IPS-11a (cell line): ENCODE results near the gene RBM14.
"Not testable (repeated sequence)": the region's sequence is repeated elsewhere in the genome, so short reads cannot be mapped to it uniquely, and the experiment has no call there.

Experiments used
- H3K4me3 ChIP-seq: one replicate; pipeline ENCODE4 v1.5.1; 2013; ENCODE audit warnings: low read depth, low read length, control low read depth

The RBM14 gene

DNA sequence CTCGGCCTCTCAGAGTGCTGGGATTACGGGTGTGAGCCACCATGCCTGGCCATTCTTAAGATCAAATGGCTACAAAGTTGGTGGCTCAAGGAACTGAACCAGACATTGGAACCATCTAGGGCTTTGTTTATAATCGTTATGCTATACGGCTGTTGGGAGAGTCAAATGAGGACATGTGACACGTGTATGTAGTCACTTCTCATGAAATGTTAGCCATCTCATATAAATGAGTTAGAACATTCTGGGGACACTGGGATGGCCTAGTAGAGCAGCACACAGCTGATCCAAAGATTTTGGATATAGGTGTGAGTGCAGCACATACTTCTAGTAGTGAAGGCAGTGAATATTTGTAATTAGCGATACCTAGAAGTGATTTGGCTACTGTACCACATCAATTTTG, 15.5 kb downstream of the RBM14 start:
- H3K4me3 ChIP-seq = no peak overlapping the region

DNA sequence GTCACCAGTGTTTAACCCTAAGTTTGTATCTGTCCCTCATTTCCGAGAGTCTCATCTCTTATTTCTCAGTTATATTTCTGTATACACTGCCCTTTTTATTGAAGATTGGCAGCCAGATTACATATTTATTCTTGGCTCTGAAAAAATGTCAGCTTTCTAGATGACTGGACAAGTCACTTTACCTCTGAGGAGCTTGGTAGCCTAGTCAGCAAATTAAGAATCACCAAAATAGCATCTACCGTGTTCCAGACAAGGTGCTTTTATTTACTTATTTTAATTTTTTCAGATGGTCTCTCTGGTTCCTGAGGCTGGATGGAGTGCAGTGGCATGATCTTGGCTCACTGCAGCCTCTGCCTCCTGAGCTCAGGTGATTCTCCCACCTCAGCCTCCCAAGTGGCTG, 16.5 kb downstream of the RBM14 start:
- no peak overlapping the region for H3K4me3 ChIP-seq

DNA sequence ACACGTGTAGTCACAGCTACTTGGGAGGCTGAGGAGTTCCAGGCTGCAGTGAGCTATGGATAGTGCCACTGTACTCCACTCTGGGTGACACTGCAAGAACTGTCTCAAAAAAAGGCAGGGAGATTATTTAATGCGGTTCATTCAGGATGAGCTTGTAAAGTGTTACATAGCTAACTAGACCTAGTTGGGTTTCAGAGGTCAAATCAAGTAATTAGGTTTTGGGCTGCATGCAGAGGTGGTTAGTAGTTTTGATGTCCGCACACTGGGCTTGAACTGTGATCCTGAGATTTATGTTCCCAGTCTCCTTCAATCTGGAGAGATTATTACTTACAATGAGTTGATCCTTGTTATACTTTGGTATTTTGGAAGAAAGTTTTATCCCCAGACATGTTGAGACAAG, 20.0 kb downstream of the RBM14 start:
- H3K4me3 ChIP-seq = no peak overlapping the region

DNA sequence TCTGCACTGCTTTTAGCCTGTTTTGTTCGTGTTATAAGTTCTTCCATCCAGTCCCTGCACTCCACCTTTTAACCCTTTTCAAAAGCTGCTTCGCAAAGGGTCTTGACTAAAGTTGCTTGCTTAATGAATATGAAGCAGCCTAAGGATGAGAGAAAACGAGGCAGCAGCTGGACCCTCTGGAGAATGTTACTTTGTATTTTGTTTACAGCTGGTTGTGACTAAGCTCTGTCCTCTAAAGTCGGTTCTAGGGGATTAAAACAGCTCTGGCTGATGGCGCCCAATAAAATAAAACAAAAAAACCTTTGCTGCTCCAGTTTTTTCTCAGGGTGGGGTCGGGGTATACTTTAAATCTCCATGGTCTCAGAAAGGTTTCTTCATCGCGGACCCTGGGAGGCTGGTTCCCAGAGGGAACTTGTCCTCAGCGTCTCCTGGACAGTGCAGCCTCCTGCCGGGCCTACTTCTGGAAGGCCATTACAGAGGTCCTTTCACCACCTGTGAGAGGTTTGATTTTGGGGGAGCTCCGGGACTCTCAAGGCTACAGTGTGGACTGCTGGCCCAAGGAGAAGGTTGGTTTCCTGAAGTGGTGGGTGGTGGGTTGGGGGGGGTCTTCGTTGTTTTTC, 21.2 kb downstream of the RBM14 start:
- H3K4me3 ChIP-seq = no peak overlapping the region

DNA sequence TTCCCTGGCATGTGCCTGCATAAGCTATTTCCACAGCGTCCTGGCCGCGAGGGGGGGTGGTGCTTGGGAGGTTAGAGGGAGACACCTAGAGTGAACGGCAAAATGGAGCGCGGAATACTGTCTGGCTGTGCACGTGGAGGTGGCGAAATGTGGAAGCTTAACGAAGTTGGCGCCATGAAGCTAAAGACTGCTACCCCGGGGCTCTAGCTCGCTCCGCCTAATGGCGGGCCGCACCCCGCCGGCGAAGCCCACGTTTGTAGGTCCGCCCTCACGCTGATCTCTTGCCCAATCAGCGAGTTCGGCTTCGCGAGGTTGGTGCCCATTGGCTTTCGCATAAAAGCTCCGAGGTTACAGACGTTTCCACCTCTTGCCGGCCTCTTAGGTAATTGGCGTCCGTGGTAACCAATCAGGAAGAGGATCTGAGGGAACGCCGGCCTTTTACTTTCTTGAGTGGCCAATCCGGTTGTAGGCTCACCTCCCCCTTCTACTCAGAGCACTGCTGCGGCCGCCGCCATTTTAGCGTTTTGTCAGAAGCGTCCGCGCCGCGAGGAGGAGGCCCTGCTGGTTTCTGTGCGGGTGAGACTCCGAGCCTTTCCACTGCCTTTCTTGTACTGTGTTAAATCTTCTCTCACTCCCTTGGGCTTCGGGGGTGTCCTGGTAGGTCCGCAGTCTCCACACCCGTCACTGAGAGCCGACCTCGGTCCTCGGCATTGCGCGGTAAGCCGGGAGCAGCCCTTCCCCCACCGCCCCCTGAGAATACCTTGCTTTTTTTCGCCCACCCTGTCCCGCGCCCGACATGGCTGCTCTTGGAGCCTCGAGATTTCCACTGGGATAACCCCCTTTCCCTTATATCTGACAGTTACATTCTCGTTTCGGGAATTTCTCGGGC, 22.0 kb downstream of the RBM14 start, which contains the start of gene RBM4:
Gene RBM4, plus strand, starts transcription at position 527 of the 889 bp plus-strand sequence. CDS start 1,009 bp downstream, outside the sequence.
- peak within 1 kb of the TSS; percentile 96 for H3K4me3 ChIP-seq

DNA sequence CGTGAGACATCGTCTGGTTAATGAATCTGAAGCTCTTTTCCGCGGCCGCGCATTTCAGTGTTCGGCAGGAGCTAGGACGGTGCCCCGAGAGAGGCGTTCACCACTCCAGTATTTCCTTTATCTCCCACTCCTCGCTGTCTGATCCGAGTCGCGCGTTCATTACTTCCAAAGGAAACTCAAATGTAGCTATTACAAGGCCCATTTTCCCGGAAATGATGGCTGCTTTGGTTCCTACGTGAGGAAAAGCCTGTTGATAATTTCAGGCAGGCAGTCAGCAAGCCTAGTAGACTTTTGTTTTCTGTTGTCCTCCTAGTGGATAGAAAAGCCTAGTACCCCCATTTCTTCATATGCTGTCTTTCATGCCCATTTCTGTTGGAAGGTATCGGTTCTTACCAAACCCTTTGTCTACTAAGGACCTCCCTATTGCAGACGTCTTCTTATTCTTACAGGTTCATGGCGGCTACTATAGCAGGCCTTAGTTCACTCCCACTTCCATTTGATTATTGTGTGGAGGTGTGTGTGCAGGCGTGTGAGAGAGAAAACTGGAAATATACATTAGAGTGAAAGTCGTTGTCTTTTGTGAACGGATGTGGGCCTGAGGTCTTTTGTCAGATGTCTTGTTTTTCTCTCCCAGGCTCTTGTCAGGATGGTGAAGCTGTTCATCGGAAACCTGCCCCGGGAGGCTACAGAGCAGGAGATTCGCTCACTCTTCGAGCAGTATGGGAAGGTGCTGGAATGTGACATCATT, 22.8 kb downstream of the RBM14 start:
- peak overlapping the region; percentile 96 for H3K4me3 ChIP-seq

DNA sequence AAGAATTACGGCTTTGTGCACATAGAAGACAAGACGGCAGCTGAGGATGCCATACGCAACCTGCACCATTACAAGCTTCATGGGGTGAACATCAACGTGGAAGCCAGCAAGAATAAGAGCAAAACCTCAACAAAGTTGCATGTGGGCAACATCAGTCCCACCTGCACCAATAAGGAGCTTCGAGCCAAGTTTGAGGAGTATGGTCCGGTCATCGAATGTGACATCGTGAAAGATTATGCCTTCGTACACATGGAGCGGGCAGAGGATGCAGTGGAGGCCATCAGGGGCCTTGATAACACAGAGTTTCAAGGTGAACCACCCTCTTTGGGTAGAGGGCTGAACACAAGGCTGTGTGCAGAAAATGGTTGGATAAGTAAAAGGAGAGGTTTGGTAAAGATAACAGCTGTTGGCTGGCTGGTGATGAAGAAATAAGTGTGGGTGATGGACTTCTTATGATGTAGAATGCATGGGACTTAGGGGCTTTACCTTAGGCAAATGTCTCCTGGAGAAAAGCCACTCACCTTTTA, 23.4 kb downstream of the RBM14 start:
- H3K4me3 ChIP-seq = not testable (repeated sequence)

DNA sequence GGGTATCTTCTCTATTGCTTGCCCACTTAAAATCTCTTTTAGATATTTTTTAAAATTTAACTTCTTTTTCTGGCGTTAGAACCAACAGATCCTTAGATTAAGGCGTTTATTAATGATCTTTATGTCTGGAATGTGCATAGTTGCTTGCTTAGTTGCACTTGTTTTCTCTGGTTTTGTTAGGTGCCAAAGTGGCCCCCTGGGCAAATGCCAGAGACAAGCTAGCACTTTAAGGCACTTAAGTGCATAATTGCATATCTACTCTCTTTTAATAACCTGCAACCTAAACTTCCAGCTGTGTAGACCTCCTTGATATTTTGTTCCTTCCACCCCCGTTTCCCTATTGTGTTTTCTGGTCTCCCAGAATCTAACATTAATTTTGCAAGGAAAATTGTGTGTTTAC, 25.4 kb downstream of the RBM14 start:
- H3K4me3 ChIP-seq = no peak overlapping the region

DNA sequence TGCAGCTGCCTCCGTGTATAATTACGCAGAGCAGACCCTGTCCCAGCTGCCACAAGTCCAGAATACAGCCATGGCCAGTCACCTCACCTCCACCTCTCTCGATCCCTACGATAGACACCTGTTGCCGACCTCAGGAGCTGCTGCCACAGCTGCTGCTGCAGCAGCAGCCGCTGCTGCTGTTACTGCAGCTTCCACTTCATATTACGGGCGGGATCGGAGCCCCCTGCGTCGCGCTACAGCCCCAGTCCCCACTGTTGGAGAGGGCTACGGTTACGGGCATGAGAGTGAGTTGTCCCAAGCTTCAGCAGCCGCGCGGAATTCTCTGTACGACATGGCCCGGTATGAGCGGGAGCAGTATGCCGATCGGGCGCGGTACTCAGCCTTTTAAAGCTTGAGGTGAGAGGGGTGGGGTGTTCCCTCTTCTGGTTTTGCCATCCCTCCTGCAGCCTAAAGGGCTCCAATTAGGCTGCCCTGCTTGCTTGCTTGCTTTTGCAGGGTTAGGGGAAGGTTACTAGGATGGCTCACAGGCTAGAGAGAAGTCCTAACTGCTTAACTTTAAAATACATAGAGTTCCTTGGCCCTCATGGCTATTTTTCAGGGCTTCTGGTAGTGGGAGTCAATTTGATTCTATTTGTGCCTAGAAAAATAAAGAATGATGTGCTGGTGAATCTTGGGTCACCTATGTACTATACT, 27.5 kb downstream of the RBM14 start:
- H3K4me3 ChIP-seq = no peak overlapping the region

DNA sequence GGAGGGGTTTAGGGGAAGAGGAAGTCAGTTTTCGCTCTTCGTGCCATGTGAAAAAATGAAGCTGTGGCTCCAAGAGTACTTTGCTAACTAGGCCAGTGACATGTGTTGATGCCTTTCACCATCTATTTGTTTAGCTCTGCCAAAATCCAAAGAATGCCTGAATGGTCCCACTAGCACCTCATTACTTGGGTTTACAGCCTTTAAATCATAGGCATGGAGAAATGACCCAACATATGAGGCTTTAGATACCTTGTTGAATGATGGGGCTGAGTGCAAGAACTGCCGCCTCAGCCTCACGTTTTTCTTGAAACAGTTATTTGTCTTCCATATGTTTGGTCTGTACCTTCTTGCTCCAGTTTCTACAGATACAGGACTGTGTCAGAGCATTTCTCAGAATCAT, 30.4 kb downstream of the RBM14 start:
- no peak overlapping the region for H3K4me3 ChIP-seq

DNA sequence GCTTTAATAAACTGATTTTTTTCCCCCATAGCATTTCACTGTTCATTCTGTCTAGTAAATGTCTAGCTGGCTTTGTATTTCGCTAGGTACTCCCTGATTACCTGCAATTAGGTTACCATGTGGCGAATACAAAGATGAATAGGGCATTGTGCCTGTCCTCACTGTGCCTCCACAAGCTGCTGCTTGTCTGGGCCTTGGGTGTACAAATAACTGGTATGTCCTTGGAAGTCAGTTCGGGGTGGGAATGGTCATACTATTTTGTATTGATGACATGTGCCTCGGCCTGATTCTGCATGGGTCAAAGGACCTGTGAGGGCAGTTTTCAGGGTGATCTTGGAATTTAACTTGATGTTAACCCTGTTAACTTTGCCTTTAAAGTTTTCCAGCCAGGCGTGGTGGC, 33.5 kb downstream of the RBM14 start:
- H3K4me3 ChIP-seq = no peak overlapping the region

DNA sequence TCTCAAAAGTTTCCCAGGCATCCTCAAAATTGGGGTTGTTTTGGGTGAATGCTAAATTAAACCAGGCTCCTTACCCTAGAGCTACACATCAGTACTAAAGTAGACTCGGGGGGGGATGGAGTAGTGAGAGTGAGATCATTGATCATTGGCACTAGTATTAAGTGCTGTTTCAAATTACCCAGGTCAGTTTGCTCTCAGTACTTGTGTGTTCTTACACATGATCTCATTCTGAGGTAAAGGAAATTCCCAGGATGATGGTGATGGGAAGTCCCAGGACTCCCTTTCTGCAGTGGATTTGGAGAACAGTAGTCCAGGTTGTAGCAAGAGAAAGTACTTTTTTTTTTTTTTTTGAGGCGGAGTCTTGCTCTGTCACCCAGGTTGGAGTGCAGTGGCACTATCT, 34.6 kb downstream of the RBM14 start:
- H3K4me3 ChIP-seq = no peak overlapping the region

DNA sequence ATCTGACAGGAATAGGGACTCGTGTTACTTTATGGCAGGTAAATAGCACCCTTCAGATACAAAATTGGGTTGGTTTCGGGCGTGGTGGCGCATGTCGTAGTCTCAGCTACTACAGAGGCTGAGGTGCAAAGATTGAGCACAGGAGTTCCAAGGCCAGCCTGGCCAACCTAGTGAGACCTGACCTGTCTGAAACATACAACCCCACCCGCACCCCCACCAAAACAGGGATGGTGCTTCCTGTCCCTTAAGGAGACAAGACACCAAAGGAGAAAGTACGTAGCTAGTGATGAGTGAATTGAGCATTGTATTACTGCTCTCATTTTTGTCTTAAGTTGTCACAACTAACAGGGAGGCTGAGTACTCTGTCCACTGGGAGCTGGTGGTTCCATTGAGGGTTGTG, 36.2 kb downstream of the RBM14 start:
- no peak overlapping the region for H3K4me3 ChIP-seq

DNA sequence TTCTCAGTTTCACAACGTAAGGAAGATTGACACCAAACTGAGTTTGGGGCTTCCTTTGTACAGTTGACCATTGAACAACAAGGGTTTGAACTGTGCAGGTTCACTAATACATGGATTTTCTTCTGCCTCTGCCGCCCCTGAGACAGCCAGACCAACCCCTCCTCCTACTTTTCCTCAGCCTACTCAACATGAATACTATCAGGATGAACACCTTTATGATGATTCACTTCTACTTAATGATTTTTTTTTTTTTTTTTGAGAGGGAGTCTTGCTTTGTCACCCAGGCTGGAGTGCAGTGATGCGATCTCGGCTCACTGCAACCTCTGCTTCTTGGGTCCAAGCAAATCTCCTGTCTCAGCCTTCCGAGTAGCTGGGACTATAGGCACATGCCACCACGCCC, 36.7 kb downstream of the RBM14 start:
- H3K4me3 ChIP-seq = no peak overlapping the region

DNA sequence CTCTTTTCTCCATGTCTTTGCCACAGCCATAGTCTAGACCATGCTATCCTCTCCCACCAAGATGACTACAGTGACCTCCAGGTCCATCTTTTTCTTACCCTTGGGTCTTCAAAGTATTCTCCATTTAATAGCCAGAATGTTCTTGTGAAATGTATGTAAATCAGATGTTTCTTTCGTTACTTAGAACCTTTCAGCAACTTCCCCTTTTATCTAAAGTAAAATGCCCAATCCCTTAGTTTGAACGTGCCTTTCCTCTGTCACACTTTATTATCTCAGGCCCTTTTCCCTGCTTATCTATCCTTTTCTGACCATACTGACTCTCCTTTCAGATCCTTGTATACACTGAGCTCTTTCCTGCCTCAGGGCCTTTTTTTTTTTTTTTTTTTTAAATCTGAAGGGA, 43.3 kb downstream of the RBM14 start:
- H3K4me3 ChIP-seq = no peak overlapping the region

DNA sequence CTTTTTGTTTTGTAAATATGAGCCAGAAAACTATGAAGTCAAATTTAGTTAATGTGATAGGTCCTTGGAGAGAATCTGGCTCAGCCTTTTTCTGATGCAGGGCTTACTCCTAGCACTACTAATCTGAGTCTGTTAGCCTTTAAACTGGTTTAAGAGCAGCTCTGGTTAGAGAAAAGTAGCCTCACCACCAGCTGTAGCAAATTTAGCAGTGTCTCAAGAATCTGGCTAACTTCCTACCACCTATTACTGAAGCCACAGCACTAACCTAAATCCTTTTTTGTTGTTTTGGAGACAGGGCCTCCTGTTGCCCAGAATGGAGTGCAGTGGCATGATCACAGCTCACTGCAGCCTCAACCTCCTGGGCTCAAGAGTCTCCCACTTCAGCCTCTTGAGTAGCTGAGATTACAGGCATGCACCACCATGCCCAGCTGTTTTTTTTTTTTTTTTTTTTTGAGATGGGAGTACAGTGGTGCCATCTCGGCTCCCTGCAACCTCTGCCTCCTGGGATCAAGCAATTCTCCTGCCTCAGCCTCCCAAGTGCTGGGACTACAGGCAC, 47.4 kb downstream of the RBM14 start:
- H3K4me3 ChIP-seq = no peak overlapping the region

DNA sequence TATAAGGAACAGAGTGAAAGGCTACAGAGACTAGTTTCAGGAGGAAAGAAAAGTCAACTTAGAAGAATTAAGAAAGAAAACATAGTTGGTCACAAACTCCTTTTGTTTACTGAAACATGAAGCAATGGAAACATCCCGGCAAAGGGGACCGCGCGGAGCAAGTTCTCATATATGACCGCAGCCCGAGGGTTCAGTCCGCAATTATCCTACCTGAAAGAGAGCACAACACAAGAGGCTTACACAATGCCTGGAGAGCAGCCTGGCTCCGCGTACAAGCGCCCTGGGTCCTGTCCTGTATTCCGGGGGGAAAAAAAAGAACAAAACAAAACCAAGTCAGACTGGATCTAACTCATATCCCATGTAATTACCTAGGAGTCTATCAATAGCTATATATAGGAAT, 48.9 kb downstream of the RBM14 start:
- H3K4me3 ChIP-seq = no peak overlapping the region

DNA sequence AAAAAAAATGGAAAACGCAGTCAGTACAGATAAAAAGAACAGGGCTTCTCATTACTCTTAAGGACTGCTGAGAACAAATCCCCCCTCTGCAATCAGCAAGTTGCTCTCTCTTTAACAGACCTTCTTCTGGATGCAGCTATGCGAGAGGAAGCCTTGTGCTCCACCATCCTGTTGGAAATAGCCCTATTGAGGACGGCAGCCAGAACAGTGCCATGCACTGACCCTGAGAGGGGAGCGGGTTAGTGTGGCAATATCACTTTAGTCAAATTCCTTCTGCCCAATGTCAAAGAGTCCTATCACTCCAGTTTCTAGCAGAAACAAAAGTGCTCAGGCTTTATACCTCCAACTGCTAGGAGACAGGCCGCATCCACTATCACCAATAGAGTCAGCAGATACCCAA, 54.4 kb downstream of the RBM14 start:
- no peak overlapping the region for H3K4me3 ChIP-seq

DNA sequence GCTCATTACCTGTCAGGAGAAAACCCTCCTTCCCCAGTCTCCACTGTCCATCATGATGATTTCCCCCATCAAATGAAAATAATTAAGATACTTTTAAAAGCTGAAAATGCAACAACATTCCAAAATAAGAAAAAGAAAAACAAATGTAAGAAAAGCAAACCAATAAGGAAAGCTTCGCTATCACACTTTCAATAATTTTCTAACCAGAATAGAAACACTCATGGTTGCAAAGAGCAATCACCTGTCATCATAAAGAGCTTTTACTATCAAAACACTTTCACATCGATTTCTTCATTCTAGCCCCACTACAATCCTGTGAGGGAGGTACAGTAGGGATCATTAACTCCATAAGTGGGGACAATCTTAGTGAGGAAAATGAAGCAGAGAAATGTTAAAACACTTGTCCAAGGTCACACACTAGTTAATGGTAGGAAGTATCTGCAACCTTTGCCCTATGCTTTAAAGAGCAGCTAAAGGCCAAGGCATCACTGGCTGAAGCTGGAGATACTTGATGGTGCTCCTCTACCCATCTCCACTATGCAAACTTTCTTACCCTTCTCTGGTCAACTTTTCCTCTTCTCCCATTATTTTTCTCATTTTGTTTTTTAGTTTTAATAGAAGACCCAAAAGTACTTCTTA, 58.7 kb downstream of the RBM14 start:
- H3K4me3 ChIP-seq = no peak overlapping the region

DNA sequence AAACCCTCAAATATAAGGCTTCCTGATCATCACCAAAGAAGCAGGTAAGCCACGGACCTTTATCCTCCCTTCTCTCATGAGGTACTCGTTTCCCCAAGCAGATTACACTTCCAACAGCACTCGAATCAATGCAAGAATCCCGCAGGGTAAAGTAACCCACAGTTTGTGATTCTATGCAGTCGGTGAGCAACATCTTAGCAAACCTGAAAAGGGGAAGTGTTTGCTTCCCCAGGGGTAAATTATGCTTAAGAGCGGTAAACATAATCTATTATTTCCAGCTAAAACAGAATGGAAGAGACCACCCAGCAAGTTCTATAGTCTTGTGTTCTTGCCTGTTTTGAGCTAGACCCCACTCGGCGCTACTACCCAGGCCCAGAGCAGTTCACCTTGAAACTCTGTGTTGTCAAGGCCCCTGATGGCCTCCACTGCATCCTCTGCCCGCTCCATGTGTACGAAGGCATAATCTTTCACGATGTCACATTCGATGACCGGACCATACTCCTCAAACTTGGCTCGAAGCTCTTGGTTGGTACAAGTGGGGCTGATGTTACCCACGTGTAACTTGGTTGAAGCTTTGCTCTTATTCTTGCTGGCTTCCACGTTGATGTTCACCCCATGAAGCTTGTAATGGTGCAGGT, 60.0 kb downstream of the RBM14 start:
- no peak overlapping the region for H3K4me3 ChIP-seq
